CD4-positive, alpha-beta T cell (primary cell): ENCODE results near the gene DCHS1. TPM values are rescaled to one million over a fixed set of nuclear protein-coding genes. Genes with fewer than 3 reads are reported as not detected.
A peak's percentile ranks its signal among the peaks of the same experiment; 100 is the strongest.

Experiments
- ATAC-seq: fragments of 200-7000 bp; cut with Tn5 transposase; one replicate; pipeline ENCODE4 v1.10.0; 2022; ENCODE audit warnings: mild to moderate bottlenecking; ENCODE audit not compliant: poor library complexity
- CTCF ChIA-PET: fragments of 350-600 bp; sonication (Branson Sonifier 250); formaldehyde crosslinking; loops from one replicate; lab custom pipeline; 2021; ENCODE audit warnings: antibody characterized with exemption, inconsistent platforms; lab: Charles Lee
- POLR2A ChIA-PET: fragments of 350-600 bp; sonication (Branson Sonifier 250); formaldehyde crosslinking; loops from one replicate; lab custom pipeline; 2021; ENCODE audit warnings: antibody characterized with exemption, inconsistent platforms; lab: Charles Lee
- DNase-seq, 14 experiments: peaks; one replicate each; pipeline ENCODE4 v3.0.0-alpha.2; 2013 to 2020; ENCODE audit warnings: mixed read lengths in 2 of 14
- H3K27ac ChIP-seq, 2 donors: one replicate each; pipeline versions ENCODE4 v1.5.1 to v1.7.0; 2013; ENCODE audit warnings: low read length in 2 of 2, low read depth in 1 of 2, mild to moderate bottlenecking in 1 of 2
- H3K27me3 ChIP-seq, 2 experiments: 1 replicate in 1 of 2; 2 replicates in 1 of 2; pipeline versions ENCODE4 v1.6.1 to v1.7.0; 2013; ENCODE audit warnings: low read length in 2 of 2, control low read depth in 1 of 2, mild to moderate bottlenecking in 1 of 2, moderate library complexity in 1 of 2; ENCODE audit not compliant: insufficient read depth in 2 of 2, control insufficient read depth in 1 of 2
- H3K36me3 ChIP-seq: one replicate; pipeline ENCODE4 v1.6.1; 2013; ENCODE audit warnings: low read length, control low read depth; ENCODE audit not compliant: insufficient read depth
- H3K4me1 ChIP-seq: one replicate; pipeline ENCODE4 v1.6.1; 2013; ENCODE audit warnings: low read length, control low read depth; ENCODE audit not compliant: insufficient read depth
- H3K4me3 ChIP-seq: one replicate; pipeline ENCODE4 v1.5.1; 2013; ENCODE audit warnings: mild to moderate bottlenecking, low read length, moderate library complexity
- H3K9me3 ChIP-seq, 2 experiments: 1 replicate in 1 of 2; 2 replicates in 1 of 2; pipeline versions ENCODE4 v1.6.1 to v1.7.0; 2013; ENCODE audit warnings: low read length in 2 of 2, mild to moderate bottlenecking in 2 of 2, control low read depth in 1 of 2, moderate library complexity in 1 of 2; ENCODE audit not compliant: control insufficient read depth in 1 of 2, insufficient read depth in 1 of 2
- H3K27ac Mint-ChIP-seq: one replicate; pipeline ENCODE4 v1.8.0; 2020; ENCODE audit warnings: mixed read lengths
- H3K27me3 Mint-ChIP-seq: one replicate; pipeline ENCODE4 v1.8.0; 2021; ENCODE audit warnings: mixed read lengths
- H3K36me3 Mint-ChIP-seq: one replicate; pipeline ENCODE4 v1.8.0; 2021; ENCODE audit warnings: low read depth, mixed read lengths
- H3K4me1 Mint-ChIP-seq: one replicate; pipeline ENCODE4 v1.8.0; 2021; ENCODE audit warnings: low read depth, mixed read lengths
- H3K4me3 Mint-ChIP-seq: one replicate; pipeline ENCODE4 v1.8.0; 2020; ENCODE audit warnings: mild to moderate bottlenecking, mixed read lengths
- H3K9me3 Mint-ChIP-seq: one replicate; pipeline ENCODE4 v1.8.0; 2020; ENCODE audit warnings: mixed read lengths
- intact Hi-C, 2 experiments: fragments of 100-400 bp; cut with DNase I in 1 of 2; cut with micrococcal nuclease in 1 of 2; formaldehyde crosslinking; loops; one replicate each; pipeline versions ENCODE4 v1.15.1 to v1.9.0; 2023 to 2025; cut with DNase I, micrococcal nuclease
- total RNA-seq, 174 experiments: library from RNA in 2 of 174; stranded (reverse) in 2 of 174; gene quantifications; one replicate each; pipeline ENCODE4 v1.2.3 and lab custom pipeline; 2021 to 2026
- TF ChIP-seq, protein P1 (sequence below): fragments of 200-600 bp; IDR thresholded peaks from one replicate; pipeline ENCODE4 v1.8.0; 2022; ENCODE audit warnings: antibody characterized with exemption, mild to moderate bottlenecking

DCHS1 gene
- total RNA-seq, 2 experiments from 2014 or later = 9.7 TPM

GRCh38 chr11:6677018-6677417, 21.4 kb upstream of the DCHS1 start:
- no peak overlapping the region for H3K27ac Mint-ChIP-seq
- peaks cover 27% of the 10 kb centered on the region for H3K4me1 ChIP-seq
- H3K27me3 ChIP-seq = no peaks in the 10 kb centered on the region
- DNase-seq (no peak), ATAC-seq (no peak)
- peaks cover 24% of the 10 kb centered on the region for H3K36me3 Mint-ChIP-seq
- CTCF ChIA-PET = no interaction called here
- H3K27ac ChIP-seq = no peak overlapping the region
- intact Hi-C loops = no loop called here
- POLR2A ChIA-PET = interaction anchor here (3.1 kb wide), 1 partner anchor 59 kb away, joined by 13 read pairs; the partner anchor contains the start of gene TPP1
- no peak overlapping the region for H3K4me3 ChIP-seq
- H3K9me3 ChIP-seq = no peaks in the 10 kb centered on the region
- peaks cover 12% of the 10 kb centered on the region for H3K36me3 ChIP-seq
- H3K4me3 Mint-ChIP-seq = no peak overlapping the region
- no peaks in the 10 kb centered on the region for H3K9me3 Mint-ChIP-seq
- no peaks in the 10 kb centered on the region for H3K27me3 Mint-ChIP-seq
- TF ChIP-seq, protein P1, sequence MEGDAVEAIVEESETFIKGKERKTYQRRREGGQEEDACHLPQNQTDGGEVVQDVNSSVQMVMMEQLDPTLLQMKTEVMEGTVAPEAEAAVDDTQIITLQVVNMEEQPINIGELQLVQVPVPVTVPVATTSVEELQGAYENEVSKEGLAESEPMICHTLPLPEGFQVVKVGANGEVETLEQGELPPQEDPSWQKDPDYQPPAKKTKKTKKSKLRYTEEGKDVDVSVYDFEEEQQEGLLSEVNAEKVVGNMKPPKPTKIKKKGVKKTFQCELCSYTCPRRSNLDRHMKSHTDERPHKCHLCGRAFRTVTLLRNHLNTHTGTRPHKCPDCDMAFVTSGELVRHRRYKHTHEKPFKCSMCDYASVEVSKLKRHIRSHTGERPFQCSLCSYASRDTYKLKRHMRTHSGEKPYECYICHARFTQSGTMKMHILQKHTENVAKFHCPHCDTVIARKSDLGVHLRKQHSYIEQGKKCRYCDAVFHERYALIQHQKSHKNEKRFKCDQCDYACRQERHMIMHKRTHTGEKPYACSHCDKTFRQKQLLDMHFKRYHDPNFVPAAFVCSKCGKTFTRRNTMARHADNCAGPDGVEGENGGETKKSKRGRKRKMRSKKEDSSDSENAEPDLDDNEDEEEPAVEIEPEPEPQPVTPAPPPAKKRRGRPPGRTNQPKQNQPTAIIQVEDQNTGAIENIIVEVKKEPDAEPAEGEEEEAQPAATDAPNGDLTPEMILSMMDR = no peak
- H3K4me1 Mint-ChIP-seq = peaks cover 51% of the 10 kb centered on the region

- no peak overlapping the region for H3K4me3 ChIP-seq
- Mint-ChIP-seq H3K27me3 (no peaks in the 10 kb centered on the region), H3K4me1 (peaks cover 58% of the 10 kb centered on the region), H3K4me3 (no peak overlapping the region), H3K36me3 (peaks cover 10% of the 10 kb centered on the region), H3K27ac (no peak overlapping the region), H3K9me3 (no peaks in the 10 kb centered on the region)
- H3K27ac ChIP-seq = no peak overlapping the region
- intact Hi-C loops = no loop called here
- CTCF ChIA-PET = interaction anchor here (1.8 to 4.5 kb wide), 2 partner anchors 8 to 70 kb away, joined by 6 to 19 read pairs; partner anchors contain the start of gene MRPL17
- H3K36me3 ChIP-seq = no peaks in the 10 kb centered on the region
- TF ChIP-seq, protein P1 = no peak
- POLR2A ChIA-PET = interaction anchor here (1.4 to 6.1 kb wide), 4 partner anchors 9 to 70 kb away, joined by 5 to 30 read pairs (median 18); partner anchors contain the start of genes MRPL17, TAF10 and TPP1
- H3K9me3 ChIP-seq = no peaks in the 10 kb centered on the region
- H3K4me1 ChIP-seq = peaks cover 33% of the 10 kb centered on the region
- no peaks in the 10 kb centered on the region for H3K27me3 ChIP-seq
- ATAC-seq = no peak
- no peak for DNase-seq
Measured at GRCh38 chr11:6674862-6675261, 19.3 kb upstream of the DCHS1 start.

GRCh38 chr11:6674219-6674597, 18.6 kb upstream of the DCHS1 start:
- CTCF ChIA-PET = interaction anchor here (4.5 kb wide), 1 partner anchor 9 kb away, joined by 19 read pairs; the partner anchor contains the start of gene MRPL17
- TF ChIP-seq, protein P1 = no peak
- no peak for ATAC-seq
- H3K4me1 Mint-ChIP-seq = peaks cover 55% of the 10 kb centered on the region
- POLR2A ChIA-PET = interaction anchor here (0.7 to 6.1 kb wide), 4 partner anchors 9 to 61 kb away, joined by 3 to 30 read pairs (median 12); partner anchors contain the start of genes MRPL17 and TAF10
- peaks cover 3% of the 10 kb centered on the region for H3K36me3 Mint-ChIP-seq
- DNase-seq = peak in 1 of 14 experiments; percentile 43
- H3K27me3 Mint-ChIP-seq = no peaks in the 10 kb centered on the region
- no peaks in the 10 kb centered on the region for H3K9me3 Mint-ChIP-seq
- Histone ChIP-seq H3K4me3 (no peak overlapping the region), H3K4me1 (peaks cover 33% of the 10 kb centered on the region), H3K9me3 (no peaks in the 10 kb centered on the region), H3K36me3 (no peaks in the 10 kb centered on the region), H3K27ac (no peak overlapping the region), H3K27me3 (no peaks in the 10 kb centered on the region)
- intact Hi-C loops = no loop called here
- no peak overlapping the region for H3K27ac Mint-ChIP-seq
- peak overlapping the region; percentile 54 for H3K4me3 Mint-ChIP-seq
